GM10248 (cell line): ENCODE measurements around the gene ARHGEF40.

Experiments
- CTCF ChIA-PET: fragments of 300-600 bp; sonication (Branson Sonifier 250); formaldehyde crosslinking; extraction: SDS; loops from one replicate; lab custom pipeline; 2021; ENCODE audit warnings: antibody characterized with exemption; lab: Yijun Ruan, JAX
- POLR2A ChIA-PET: fragments of 350-650 bp; sonication (Branson Sonifier 250); formaldehyde crosslinking; extraction: SDS; loops from one replicate; lab custom pipeline; 2020; ENCODE audit warnings: antibody characterized with exemption; lab: Yijun Ruan, JAX
- DNase-seq: peaks from one replicate; pipeline ENCODE4 v3.0.0; 2012; ENCODE audit errors: extremely low spot score
- CTCF ChIP-seq: IDR thresholded peaks from 2 replicates; pipeline ENCODE4 v1.5.1; 2012; ENCODE audit warnings: mild to moderate bottlenecking, low read depth; ENCODE audit errors: extremely low read depth, missing control alignments, control extremely low read depth

ARHGEF40 gene

GRCh38 chr14:21071225-21072030 lies 1.3 kb downstream of the ARHGEF40 start:
- DNase-seq: peak; percentile 88
- TF ChIP-seq CTCF: no peak
- POLR2A ChIA-PET: interaction anchor here (1.2 kb wide), 1 partner anchor 30 kb away, joined by 4 read pairs; the partner anchor contains the start of gene TMEM253
- CTCF ChIA-PET: interaction anchor here (0.8 to 6.6 kb wide), 19 partner anchors 9 to 439 kb away, joined by 3 to 80 read pairs (median 6); partner anchors contain the start of genes TMEM253 and ZNF219

- ChIA-PET POLR2A (no interaction called here), CTCF (interaction anchor here (0.8 to 6.6 kb wide), 14 partner anchors 10 to 101 kb away, joined by 3 to 80 read pairs (median 11); partner anchors contain the start of genes TMEM253 and ZNF219)
- TF ChIP-seq CTCF: no peak
- DNase-seq: no peak
Measured at GRCh38 chr14:21072031-21072473, 1.9 kb downstream of the ARHGEF40 start.

- CTCF ChIA-PET: interaction anchor here (2.7 to 6.6 kb wide), 8 partner anchors 17 to 101 kb away, joined by 8 to 80 read pairs (median 18); partner anchors contain the start of gene TMEM253
- POLR2A ChIA-PET: no interaction called here
- TF ChIP-seq CTCF: no peak
- no peak for DNase-seq
Measured at GRCh38 chr14:21072781-21073339, 2.8 kb downstream of the ARHGEF40 start.

- ChIA-PET POLR2A (no interaction called here), CTCF (interaction anchor here (0.9 to 6.6 kb wide), 5 partner anchors 12 to 59 kb away, joined by 4 to 80 read pairs (median 17); no protein-coding TSS in a partner anchor)
- no peak for TF ChIP-seq CTCF
- DNase-seq: no peak
Measured at GRCh38 chr14:21073921-21074320, 3.8 kb downstream of the ARHGEF40 start.

GRCh38 chr14:21074398-21075272 lies 4.5 kb downstream of the ARHGEF40 start:
- TF ChIP-seq CTCF: no peak
- no peak for DNase-seq
- ChIA-PET POLR2A (no interaction called here), CTCF (interaction anchor here (1.1 to 6.6 kb wide), 5 partner anchors 9 to 60 kb away, joined by 3 to 80 read pairs (median 17); no protein-coding TSS in a partner anchor)
